Lower leg skin (tissue), 3 donors: ENCODE results near the gene SYNGR4.

Source experiments
- POLR2A ChIP-seq, 2 donors: fragments of 450-650 bp; IDR thresholded peaks; one replicate each; pipeline ENCODE4 v1.6.1; 2016 to 2017; ENCODE audit warnings: antibody characterized with exemption in 2 of 2, mild to moderate bottlenecking in 1 of 2, moderate library complexity in 1 of 2
- TF ChIP-seq, protein P1 (sequence below), 3 donors: fragments of 450-650 bp; IDR thresholded peaks; one replicate each; pipeline ENCODE4 v1.5.1; 2016; ENCODE audit warnings: antibody characterized with exemption in 3 of 3, mild to moderate bottlenecking in 3 of 3, moderate library complexity in 2 of 3

DNA sequence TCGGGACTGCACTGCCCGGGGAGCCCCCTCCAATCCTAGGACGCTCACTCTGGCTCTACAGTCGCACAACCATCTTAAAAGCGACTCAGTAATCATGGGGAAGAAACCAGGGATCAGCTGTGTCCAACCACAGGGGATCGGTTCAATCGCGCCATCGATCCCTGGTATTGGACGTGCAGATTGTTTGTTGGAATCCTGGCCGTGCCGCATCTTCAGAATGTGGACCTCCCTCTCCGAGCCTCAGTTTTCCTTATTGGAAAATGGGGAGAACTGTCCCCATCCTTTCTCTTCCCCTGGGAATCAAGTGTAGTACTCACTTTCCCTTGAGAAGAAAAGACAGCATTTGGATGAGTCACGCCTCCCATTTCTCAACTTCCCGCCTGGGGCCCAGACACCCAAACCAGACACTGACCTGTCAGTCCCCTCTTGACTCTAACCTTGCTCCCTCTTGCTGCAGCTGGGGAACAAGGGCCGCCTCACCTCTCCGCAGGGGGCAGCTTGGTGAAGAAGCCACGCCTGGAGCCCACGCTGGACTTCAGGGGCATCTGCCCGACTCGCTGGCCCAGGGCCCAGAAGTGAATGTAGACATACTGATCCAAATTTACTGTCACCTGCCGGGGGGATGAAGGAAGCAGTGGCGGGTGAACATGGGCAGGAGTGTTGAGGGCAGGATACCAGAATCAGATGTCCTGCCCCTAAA lies 21.2 kb upstream of the SYNGR4 start:
- no peak for TF ChIP-seq POLR2A (IDR thresholded peaks at IDR 0.05)
- TF ChIP-seq, protein P1, sequence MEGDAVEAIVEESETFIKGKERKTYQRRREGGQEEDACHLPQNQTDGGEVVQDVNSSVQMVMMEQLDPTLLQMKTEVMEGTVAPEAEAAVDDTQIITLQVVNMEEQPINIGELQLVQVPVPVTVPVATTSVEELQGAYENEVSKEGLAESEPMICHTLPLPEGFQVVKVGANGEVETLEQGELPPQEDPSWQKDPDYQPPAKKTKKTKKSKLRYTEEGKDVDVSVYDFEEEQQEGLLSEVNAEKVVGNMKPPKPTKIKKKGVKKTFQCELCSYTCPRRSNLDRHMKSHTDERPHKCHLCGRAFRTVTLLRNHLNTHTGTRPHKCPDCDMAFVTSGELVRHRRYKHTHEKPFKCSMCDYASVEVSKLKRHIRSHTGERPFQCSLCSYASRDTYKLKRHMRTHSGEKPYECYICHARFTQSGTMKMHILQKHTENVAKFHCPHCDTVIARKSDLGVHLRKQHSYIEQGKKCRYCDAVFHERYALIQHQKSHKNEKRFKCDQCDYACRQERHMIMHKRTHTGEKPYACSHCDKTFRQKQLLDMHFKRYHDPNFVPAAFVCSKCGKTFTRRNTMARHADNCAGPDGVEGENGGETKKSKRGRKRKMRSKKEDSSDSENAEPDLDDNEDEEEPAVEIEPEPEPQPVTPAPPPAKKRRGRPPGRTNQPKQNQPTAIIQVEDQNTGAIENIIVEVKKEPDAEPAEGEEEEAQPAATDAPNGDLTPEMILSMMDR (IDR thresholded peaks at IDR 0.05) = no peak
